ENCODE measurements around the gene FNDC8. TPM values are rescaled to one million over a fixed set of nuclear protein-coding genes. Genes with fewer than 3 reads are reported as not detected.
"Not testable (repeated sequence)": the region's sequence is repeated elsewhere in the genome, so short reads cannot be mapped to it uniquely, and the experiment has no call there.

Gene FNDC8
- total and polyA plus RNA-seq, 12 donors = not detected

DNA sequence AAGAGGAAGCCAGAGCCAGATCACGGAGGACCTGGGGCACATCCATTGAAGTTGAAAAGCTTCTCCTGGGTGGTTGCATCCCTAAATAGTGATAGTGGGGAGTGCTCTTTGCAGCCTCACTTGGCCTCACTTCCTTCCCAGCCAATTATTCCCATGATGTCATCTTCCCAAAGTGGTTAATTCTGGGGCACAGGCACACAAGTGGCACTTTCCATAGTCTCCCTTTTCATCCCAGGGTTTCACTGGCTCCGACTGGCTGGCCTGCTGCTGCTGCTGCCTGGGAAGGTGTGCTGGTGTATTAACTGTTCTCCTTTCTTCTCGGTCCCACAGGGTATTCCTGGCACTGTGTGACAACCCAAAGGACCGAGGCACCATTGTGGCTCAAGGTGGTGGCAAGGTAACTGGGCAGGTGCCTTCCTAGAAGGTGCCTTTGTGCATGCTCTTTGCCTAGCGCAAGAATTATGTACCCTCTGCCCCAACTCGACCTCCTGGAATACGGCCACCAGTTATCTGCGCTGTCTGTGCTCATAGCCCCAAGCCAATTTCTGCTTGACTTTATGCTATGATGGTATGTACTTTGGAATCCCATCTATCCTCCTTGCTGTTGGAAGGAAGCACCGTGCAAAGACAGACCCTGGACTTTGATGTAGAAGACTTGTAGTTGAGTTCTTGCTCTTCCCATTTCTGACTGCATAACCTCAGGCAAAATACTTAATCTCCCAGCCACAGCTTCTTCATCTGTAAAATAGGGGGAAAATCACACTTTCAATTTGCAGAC is 54.4 kb downstream of the FNDC8 start:
- TF ChIP-seq POLR2A (IDR thresholded peaks at IDR 0.05) = no peak
- TF ChIP-seq, protein P1, sequence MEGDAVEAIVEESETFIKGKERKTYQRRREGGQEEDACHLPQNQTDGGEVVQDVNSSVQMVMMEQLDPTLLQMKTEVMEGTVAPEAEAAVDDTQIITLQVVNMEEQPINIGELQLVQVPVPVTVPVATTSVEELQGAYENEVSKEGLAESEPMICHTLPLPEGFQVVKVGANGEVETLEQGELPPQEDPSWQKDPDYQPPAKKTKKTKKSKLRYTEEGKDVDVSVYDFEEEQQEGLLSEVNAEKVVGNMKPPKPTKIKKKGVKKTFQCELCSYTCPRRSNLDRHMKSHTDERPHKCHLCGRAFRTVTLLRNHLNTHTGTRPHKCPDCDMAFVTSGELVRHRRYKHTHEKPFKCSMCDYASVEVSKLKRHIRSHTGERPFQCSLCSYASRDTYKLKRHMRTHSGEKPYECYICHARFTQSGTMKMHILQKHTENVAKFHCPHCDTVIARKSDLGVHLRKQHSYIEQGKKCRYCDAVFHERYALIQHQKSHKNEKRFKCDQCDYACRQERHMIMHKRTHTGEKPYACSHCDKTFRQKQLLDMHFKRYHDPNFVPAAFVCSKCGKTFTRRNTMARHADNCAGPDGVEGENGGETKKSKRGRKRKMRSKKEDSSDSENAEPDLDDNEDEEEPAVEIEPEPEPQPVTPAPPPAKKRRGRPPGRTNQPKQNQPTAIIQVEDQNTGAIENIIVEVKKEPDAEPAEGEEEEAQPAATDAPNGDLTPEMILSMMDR (IDR thresholded peaks at IDR 0.05) = no peak
- intact Hi-C loops (cut with DNase I) = loop anchor here in 1 of 2 donors (10.0 kb wide), 1 partner anchor 359 kb away; the partner anchor contains the start of gene SLFN12L
- DNase-seq = no peak
- WGBS, 4 donors = 74 to 85% (median 81%) methylated on average over 4 to 9 of the region's 9 CpGs
- Histone ChIP-seq H3K9me3 (replicated peaks in 1 of 3) (no peaks in the 10 kb centered on the region), H3K27ac (no peak overlapping the region), H3K4me1 (replicated peaks in 1 of 2) (no peaks in the 10 kb centered on the region), H3K27me3 (no peaks in the 10 kb centered on the region), H3K36me3 (replicated peaks in 1 of 2) (no peaks in the 10 kb centered on the region), H3K4me3 (no peak overlapping the region)

DNA sequence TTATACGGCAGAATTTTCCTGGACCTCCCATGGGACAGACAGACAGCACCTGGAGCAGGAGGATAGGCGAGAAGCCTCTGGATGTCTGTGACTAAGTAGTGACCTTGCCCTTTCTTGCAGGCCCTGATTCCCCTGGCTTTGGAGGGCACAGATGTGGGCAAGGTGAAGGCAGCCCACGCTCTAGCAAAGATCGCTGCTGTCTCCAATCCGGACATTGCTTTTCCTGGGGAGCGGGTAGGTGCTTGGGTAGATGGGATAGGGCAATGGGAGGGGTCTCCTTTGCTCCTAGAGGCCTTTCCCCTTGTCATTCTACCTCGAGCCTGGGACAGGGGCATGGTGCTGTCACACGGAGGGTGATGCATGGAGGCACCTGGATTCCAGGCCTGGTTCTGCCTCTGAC is 55.5 kb downstream of the FNDC8 start:
- Histone ChIP-seq H3K4me1 (replicated peaks in 1 of 2) (no peaks in the 10 kb centered on the region), H3K36me3 (replicated peaks in 1 of 2) (no peaks in the 10 kb centered on the region), H3K4me3 (no peak overlapping the region), H3K27ac (no peak overlapping the region), H3K27me3 (no peaks in the 10 kb centered on the region), H3K9me3 (replicated peaks in 1 of 3) (no peaks in the 10 kb centered on the region)
- TF ChIP-seq POLR2A (IDR thresholded peaks at IDR 0.05) = no peak
- TF ChIP-seq, protein P1 (IDR thresholded peaks at IDR 0.05) = no peak
- intact Hi-C loops (cut with DNase I) = loop anchor here in 1 of 2 donors (10.0 kb wide), 1 partner anchor 358 kb away; the partner anchor contains the start of gene SLFN12L
- DNase-seq = no peak
- WGBS, 4 donors = 58 to 71% (median 69%) methylated on average over 4 to 8 of the region's 8 CpGs

DNA sequence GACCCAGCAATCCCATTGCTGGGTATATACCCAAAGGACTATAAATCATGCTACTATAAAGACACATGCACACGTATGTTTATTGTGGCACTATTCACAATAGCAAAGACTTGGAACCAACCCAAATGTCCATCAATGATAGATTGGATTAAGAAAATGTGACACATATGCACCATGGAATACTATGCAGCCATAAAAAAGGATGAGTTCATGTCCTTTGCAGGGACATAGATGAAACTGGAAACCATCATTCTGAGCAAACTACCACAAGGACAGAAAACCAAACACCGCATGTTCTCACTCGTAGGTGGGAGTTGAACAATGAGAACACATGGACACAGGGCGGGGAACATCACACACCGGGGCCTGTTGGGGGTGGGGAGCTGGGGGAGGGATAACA is 58.0 kb downstream of the FNDC8 start:
- H3K4me3 ChIP-seq; H3K9me3 ChIP-seq (replicated peaks in 1 of 3); H3K27ac ChIP-seq; H3K4me1 ChIP-seq (replicated peaks in 1 of 2); H3K36me3 ChIP-seq (replicated peaks in 1 of 2); H3K27me3 ChIP-seq; DNase-seq: not testable (repeated sequence)
- intact Hi-C loops (cut with DNase I) = loop anchor here in 1 of 2 donors (10.0 kb wide), 1 partner anchor 355 kb away; the partner anchor contains the start of gene SLFN12L
- WGBS, 4 donors = 92 to 97% (median 95%) methylated on average over 5 of the region's 5 CpGs

Small RNAs within 50 kb of the gene (small RNA-seq; reads per million reads assigned to genes)
- gene AC004223.1 = 0 reads per million in 2 donors
- 0 reads per million in 2 donors for gene RNU6-840P

Other genes with a start within 250 kb of the FNDC8 start
- gene CCT6B, start 160.2 kb upstream of the FNDC8 start, total RNA-seq = 1 to 10 TPM; 2.1 to 6.5 (median 5.0) TPM
- gene CCT6B, start 160.2 kb upstream of the FNDC8 start, polyA plus RNA-seq = 10 to 100 TPM in 1 of 3 donors, 1 to 10 TPM in 2; 2.5 to 14.3 (median 2.9) TPM
- gene ZNF830, start 160.1 kb upstream of the FNDC8 start, total RNA-seq = 10 to 100 TPM in 6 of 9 donors, 1 to 10 TPM in 3; 5.9 to 16.9 (median 11.5) TPM
- 10 to 100 TPM in 1 of 3 donors, 1 to 10 TPM in 2; 6.1 to 13.4 (median 8.9) TPM for gene ZNF830, start 160.1 kb upstream of the FNDC8 start, polyA plus RNA-seq
- gene LIG3, start 141.1 kb upstream of the FNDC8 start, total RNA-seq = 10 to 100 TPM; 15.4 to 38.4 (median 29.1) TPM
- gene LIG3, start 141.1 kb upstream of the FNDC8 start, polyA plus RNA-seq = 10 to 100 TPM in 1 of 3 donors, 1 to 10 TPM in 2; 6.2 to 35.3 (median 7.9) TPM
- 10 to 100 TPM in 8 of 9 donors, 1 to 10 TPM in 1; 5.3 to 24.4 (median 20.8) TPM for gene RFFL, start 57.9 kb upstream of the FNDC8 start, total RNA-seq
- gene RFFL, start 57.9 kb upstream of the FNDC8 start, polyA plus RNA-seq = 10 to 100 TPM in 1 of 3 donors, 1 to 10 TPM in 2; 2.5 to 14.0 (median 3.2) TPM
- 10 to 100 TPM in 4 of 9 donors, 1 to 10 TPM in 5; 3.3 to 14.3 (median 8.7) TPM for gene RAD51D, start 1.8 kb upstream of the FNDC8 start, total RNA-seq
- gene RAD51D, start 1.8 kb upstream of the FNDC8 start, polyA plus RNA-seq = 1 to 10 TPM; 3.5 to 5.3 (median 3.7) TPM
- gene NLE1, start 20.7 kb downstream of the FNDC8 start, total RNA-seq = 10 to 100 TPM in 8 of 9 donors, 1 to 10 TPM in 1; 9.7 to 18.7 (median 15.0) TPM
- gene NLE1, start 20.7 kb downstream of the FNDC8 start, polyA plus RNA-seq = 1 to 10 TPM; 5.0 to 7.1 (median 6.7) TPM
- under 1 TPM in 6 of 9 donors, not detected in 3; 0.10 to 0.27 (median 0.15) TPM for gene UNC45B, start 26.2 kb downstream of the FNDC8 start, total RNA-seq
- under 1 TPM in 2 of 3 donors, not detected in 1; under 0.01 to 0.02 TPM for gene UNC45B, start 26.2 kb downstream of the FNDC8 start, polyA plus RNA-seq
- gene SLC35G3, start 72.8 kb downstream of the FNDC8 start, total RNA-seq = not detected
- gene SLC35G3, start 72.8 kb downstream of the FNDC8 start, polyA plus RNA-seq = not detected
- 10 to 100 TPM in 8 of 9 donors, 1 to 10 TPM in 1; 3.2 to 57.8 (median 38.1) TPM for gene SLFN5, start 121.5 kb downstream of the FNDC8 start, total RNA-seq
- gene SLFN5, start 121.5 kb downstream of the FNDC8 start, polyA plus RNA-seq = 10 to 100 TPM in 1 of 3 donors, 1 to 10 TPM in 2; 4.3 to 16.5 (median 8.0) TPM

Measured in adrenal gland (tissue), 12 donors.